Measurements from ENCODE around the gene TTC39C. TPM values are rescaled to one million over a fixed set of nuclear protein-coding genes. Genes with fewer than 3 reads are reported as not detected.
A peak's percentile ranks its signal among the peaks of the same experiment; 100 is the strongest.

The TTC39C gene
- polyA plus RNA-seq, 2 of the 4 experiments (the other 2 are of a cell fraction): 8.7 to 18.4 TPM

- Histone ChIP-seq H3K27ac (peak overlapping the region; percentile 78 to 93), H3K4me3 (no peak overlapping the region), H3K9me3 (no peaks in the 10 kb centered on the region), H3K4me1 (peaks cover 34% of the 10 kb centered on the region), H3K4me2 (peak overlapping the region; percentile 69)
- DNase-seq (ENCODE audit: low read depth in 1 of 2, low spot score in 1 of 2): peak; percentile 88 to 96
- ChIA-PET CTCF (interaction anchor here (0.8 to 2.1 kb wide), 14 partner anchors 10 to 195 kb away, joined by 3 to 6 read pairs (median 4); no protein-coding TSS in a partner anchor), POLR2A (interaction anchor here (0.6 to 1.1 kb wide), 3 partner anchors 63 to 1278 kb away, joined by 3 to 10 read pairs (median 6); partner anchors contain the start of gene CABYR)
- FAIRE-seq: no peak
- TF ChIP-seq RAD21 (conservative IDR thresholded peaks at IDR 0.05 in 1 of 2, IDR thresholded peaks at IDR 0.05 in 1 of 2) (peak; percentile 66 to 71), HOXB13 (CRISPR knock-in tag; IDR thresholded peaks at IDR 0.05; ENCODE audit: low read depth) (no peak), JUN (IDR thresholded peaks at IDR 0.05) (peak; percentile 30 to 53; a peak in 2 of 5 replicates), CBX2 (IDR thresholded peaks at IDR 0.05; ENCODE audit: borderline replicate concordance, low read depth) (no peak), SMC3 (IDR thresholded peaks at IDR 0.05) (peak; percentile 50), PBX3 (IDR thresholded peaks at IDR 0.05) (0 out of 2 replicates have a peak, but pooled peaks have one; percentile 45), KDM1A (IDR thresholded peaks at IDR 0.05; ENCODE audit: low read depth) (no peak), HOXA7 (CRISPR knock-in tag; IDR thresholded peaks at IDR 0.05) (no peak), FOSL2 (IDR thresholded peaks at IDR 0.05) (no peak), FOSL2 (CRISPR knock-in tag; IDR thresholded peaks at IDR 0.05) (peak; percentile 86), BHLHE40 (IDR thresholded peaks at IDR 0.05; ENCODE audit: low read depth, low read length) (no peak), RNF2 (IDR thresholded peaks at IDR 0.05; ENCODE audit: borderline replicate concordance, low read depth) (no peak), GATA3 (IDR thresholded peaks at IDR 0.05; ENCODE audit: borderline replicate concordance) (peak; percentile 44; the same call in 1 of the 2 replicates), MAX (IDR thresholded peaks at IDR 0.05) (peak; percentile 67), CHD4 (IDR thresholded peaks at IDR 0.05; ENCODE audit: borderline replicate concordance) (peak; percentile 33; the same call in 1 of the 2 replicates), CTCF (IDR thresholded peaks at IDR 0.05) (peak; percentile 47), RCOR1 (IDR thresholded peaks at IDR 0.05; ENCODE audit: low read depth, low read length) (no peak), POLR2A (IDR thresholded peaks at IDR 0.05; ENCODE audit: low read length) (no peak), TFCP2L1 (CRISPR knock-in tag; IDR thresholded peaks at IDR 0.05) (no peak)
- TF ChIP-seq, protein P1, sequence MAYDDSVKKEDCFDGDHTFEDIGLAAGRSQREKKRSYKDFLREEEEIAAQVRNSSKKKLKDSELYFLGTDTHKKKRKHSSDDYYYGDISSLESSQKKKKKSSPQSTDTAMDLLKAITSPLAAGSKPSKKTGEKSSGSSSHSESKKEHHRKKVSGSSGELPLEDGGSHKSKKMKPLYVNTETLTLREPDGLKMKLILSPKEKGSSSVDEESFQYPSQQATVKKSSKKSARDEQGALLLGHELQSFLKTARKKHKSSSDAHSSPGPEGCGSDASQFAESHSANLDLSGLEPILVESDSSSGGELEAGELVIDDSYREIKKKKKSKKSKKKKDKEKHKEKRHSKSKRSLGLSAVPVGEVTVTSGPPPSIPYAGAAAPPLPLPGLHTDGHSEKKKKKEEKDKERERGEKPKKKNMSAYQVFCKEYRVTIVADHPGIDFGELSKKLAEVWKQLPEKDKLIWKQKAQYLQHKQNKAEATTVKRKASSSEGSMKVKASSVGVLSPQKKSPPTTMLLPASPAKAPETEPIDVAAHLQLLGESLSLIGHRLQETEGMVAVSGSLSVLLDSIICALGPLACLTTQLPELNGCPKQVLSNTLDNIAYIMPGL (CRISPR knock-in tag; IDR thresholded peaks at IDR 0.05; ENCODE audit: borderline replicate concordance): no peak
- WGBS (ENCODE audit: missing lambda C conversion rate): 8% methylated on average over 13 of the region's 13 CpGs
- peak; percentile 100 for ATAC-seq
Measured at GRCh38 chr18:24075767-24076597, 61.4 kb downstream of the TTC39C start.

GRCh38 chr18:24076950-24077349 lies 62.4 kb downstream of the TTC39C start:
- 86% methylated on average over 10 of the region's 10 CpGs for WGBS (ENCODE audit: missing lambda C conversion rate)
- no peak for TF ChIP-seq NR3C1 (IDR thresholded peaks at IDR 0.05)
- TF ChIP-seq ESRRA (IDR thresholded peaks at IDR 0.05; ENCODE audit: borderline replicate concordance, low read length): no peak
- no peak for TF ChIP-seq PHF8 (IDR thresholded peaks at IDR 0.05; ENCODE audit: borderline replicate concordance, low read depth)
- TF ChIP-seq RCOR1 (IDR thresholded peaks at IDR 0.05; ENCODE audit: low read depth, low read length): no peak
- TF ChIP-seq, protein P2, sequence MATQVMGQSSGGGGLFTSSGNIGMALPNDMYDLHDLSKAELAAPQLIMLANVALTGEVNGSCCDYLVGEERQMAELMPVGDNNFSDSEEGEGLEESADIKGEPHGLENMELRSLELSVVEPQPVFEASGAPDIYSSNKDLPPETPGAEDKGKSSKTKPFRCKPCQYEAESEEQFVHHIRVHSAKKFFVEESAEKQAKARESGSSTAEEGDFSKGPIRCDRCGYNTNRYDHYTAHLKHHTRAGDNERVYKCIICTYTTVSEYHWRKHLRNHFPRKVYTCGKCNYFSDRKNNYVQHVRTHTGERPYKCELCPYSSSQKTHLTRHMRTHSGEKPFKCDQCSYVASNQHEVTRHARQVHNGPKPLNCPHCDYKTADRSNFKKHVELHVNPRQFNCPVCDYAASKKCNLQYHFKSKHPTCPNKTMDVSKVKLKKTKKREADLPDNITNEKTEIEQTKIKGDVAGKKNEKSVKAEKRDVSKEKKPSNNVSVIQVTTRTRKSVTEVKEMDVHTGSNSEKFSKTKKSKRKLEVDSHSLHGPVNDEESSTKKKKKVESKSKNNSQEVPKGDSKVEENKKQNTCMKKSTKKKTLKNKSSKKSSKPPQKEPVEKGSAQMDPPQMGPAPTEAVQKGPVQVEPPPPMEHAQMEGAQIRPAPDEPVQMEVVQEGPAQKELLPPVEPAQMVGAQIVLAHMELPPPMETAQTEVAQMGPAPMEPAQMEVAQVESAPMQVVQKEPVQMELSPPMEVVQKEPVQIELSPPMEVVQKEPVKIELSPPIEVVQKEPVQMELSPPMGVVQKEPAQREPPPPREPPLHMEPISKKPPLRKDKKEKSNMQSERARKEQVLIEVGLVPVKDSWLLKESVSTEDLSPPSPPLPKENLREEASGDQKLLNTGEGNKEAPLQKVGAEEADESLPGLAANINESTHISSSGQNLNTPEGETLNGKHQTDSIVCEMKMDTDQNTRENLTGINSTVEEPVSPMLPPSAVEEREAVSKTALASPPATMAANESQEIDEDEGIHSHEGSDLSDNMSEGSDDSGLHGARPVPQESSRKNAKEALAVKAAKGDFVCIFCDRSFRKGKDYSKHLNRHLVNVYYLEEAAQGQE (IDR thresholded peaks at IDR 0.05): no peak
- no peak for TF ChIP-seq JUN (IDR thresholded peaks at IDR 0.05)
- TF ChIP-seq BHLHE40 (IDR thresholded peaks at IDR 0.05; ENCODE audit: low read depth, low read length): no peak
- TF ChIP-seq USF2 (IDR thresholded peaks at IDR 0.05): no peak
- TF ChIP-seq CBX8 (IDR thresholded peaks at IDR 0.05): no peak
- TF ChIP-seq HDAC2 (IDR thresholded peaks at IDR 0.05): no peak
- TF ChIP-seq CBX2 (IDR thresholded peaks at IDR 0.05; ENCODE audit: borderline replicate concordance, low read depth): no peak

More at GRCh38 chr18:24076950-24077349, 62.4 kb downstream of the TTC39C start:
- ATAC-seq: no peak
- POLR2A ChIA-PET: interaction anchor here (1.1 kb wide), 1 partner anchor 62 kb away, joined by 10 read pairs; the partner anchor contains the start of gene CABYR
- no peak overlapping the region for H3K4me3 ChIP-seq
- H3K27ac ChIP-seq: peak overlapping the region; percentile 78 to 93
- DNase-seq (ENCODE audit: low read depth in 1 of 2, low spot score in 1 of 2): no peak
- peaks cover 25% of the 10 kb centered on the region for H3K4me1 ChIP-seq
- H3K4me2 ChIP-seq: peak overlapping the region; percentile 69
- CTCF ChIA-PET: interaction anchor here (0.6 to 2.1 kb wide), 10 partner anchors 11 to 158 kb away, joined by 3 to 6 read pairs (median 4); no protein-coding TSS in a partner anchor
- no peaks in the 10 kb centered on the region for H3K9me3 ChIP-seq
- FAIRE-seq: no peak
